GM18526 (cell line): ENCODE measurements around the gene AZGP1.

ENCODE experiments used
- POLR2A ChIP-seq: IDR thresholded peaks from 3 replicates; pipeline ENCODE4 v1.6.1; 2011; ENCODE audit not compliant: insufficient read length; ENCODE audit errors: extremely low read depth

Gene AZGP1

DNA sequence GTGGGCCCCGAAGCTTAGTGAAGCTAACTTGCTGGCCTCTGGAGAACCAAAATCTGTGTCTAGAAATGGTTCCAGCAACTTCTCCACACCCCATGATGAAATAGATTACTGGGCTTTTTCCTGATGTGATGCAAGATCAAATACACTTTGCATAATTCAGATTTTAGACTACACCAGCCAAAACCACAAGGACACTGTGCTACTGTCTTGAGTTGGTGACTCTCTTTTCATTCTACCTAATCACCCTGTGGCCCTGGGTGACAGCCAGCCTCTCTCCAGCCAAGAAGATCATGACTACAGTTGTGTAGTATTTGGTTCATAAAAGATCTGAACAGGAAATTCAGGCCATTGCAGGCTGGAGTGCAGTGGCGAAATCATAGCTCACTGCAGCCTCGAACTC, 22.2 kb downstream of the AZGP1 start:
- no peak for TF ChIP-seq POLR2A

GRCh38 chr7:99949645-99950228, 26.1 kb downstream of the AZGP1 start:
- no peak for TF ChIP-seq POLR2A

DNA sequence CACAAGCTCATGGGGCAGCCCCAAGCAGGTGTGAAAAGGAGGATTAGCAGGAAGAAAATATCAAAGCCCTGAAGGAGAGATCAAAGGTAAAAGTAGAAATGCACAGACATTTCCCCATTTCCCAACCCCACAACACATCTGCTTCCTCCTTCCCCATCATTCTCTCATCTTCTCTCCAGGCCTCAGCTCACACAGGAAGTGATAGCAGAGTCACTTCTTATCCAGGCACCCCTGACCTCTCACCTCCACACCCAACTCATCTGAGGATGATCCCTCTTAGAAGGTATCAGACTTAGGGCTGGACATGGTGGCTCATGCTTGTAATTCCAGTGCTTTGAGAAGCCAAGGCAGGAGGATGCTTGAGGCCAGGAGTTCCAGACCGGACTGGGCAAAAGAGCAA, 28.2 kb downstream of the AZGP1 start:
- TF ChIP-seq POLR2A, result no peak

DNA sequence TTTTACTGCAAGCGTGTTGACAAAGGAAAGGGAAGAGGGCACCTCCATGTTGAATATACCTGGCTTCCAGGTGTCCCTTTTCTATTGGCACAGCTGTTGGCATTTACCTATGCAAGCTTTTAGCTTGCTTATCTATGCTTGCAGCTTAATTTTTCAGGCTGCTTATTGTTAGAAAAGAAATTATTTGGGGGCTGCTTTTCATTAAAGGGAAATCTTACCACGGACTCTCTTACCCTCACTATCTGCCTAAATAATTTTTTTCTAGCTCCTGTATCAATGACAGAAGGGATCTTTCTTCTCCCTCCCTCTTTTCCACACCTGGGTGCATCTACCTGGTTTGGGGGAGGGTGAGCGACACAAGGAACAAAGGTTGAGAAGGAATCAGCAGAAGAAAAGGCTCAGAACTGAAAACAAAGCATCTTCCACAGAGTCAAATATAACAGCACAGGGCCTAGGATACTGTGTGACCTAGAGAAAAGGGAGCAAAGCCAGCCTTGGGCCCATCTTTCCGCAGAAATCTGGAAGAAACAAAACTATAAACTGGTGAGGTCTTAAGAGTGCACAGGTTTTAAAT, 31.2 kb downstream of the AZGP1 start:
- no peak for TF ChIP-seq POLR2A

GRCh38 chr7:99943641-99944496, 32.0 kb downstream of the AZGP1 start:
- TF ChIP-seq POLR2A, result no peak

DNA sequence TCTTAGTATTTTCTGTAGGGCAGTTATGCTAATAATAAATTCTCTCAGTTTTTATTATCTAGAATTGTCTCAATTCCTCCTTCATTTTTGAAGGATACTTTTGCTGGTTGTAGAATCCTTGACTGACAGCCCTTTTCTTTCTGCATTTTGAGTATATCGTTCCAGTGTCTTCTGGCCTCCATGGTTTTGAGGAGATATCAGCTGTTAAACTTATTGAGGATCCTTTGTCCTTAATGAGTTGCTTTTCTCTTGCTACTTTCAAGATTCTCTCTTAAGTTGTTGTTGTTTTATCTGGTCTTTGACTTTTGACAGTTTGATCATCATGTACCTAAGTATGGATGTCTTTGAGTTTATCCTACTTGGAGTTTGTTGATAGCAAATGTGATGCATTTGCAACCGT, 37.5 kb downstream of the AZGP1 start:
- no peak for TF ChIP-seq POLR2A

- TF ChIP-seq POLR2A, result no peak
These were observed 45.5 kb downstream of the AZGP1 start for GRCh38 chr7:99930376-99930775.

GRCh38 chr7:99929730-99930053, 46.1 kb downstream of the AZGP1 start:
- TF ChIP-seq POLR2A, result no peak

DNA sequence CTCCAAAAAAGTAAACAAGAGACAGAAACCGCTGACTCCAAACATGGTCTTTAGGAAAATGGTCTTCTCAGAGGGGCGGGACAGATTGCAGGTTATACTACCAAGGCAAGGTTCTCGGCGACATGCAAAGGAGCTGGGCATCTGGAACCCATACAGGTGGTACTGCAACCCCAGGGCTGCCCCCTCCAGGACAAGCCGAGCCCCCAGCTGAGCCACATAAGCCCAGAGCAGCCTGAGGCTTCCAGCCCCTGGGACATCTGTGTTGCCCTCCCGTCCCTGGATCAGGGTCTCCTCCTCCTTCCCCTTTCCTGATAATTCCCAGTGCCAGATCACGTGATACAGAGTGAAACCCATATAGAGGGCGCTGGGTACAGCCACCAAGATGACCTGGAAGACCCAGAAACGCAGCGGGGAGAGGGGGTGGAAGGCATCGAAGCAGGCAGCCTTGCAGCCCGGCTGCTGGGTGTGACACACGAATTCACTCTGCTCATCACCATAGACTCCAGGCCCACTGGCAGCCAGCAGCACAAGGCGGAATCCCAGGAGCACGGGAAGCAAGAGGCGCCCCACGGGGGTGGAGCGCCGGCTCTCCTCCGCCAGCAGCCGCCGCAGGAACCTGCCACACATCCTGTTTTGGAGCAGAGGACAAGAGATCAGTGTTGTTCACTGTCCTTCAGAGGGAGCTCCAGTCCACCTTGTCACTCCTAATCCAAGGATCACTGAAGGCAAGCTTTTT, 46.7 kb downstream of the AZGP1 start, which contains the start of gene GJC3:
Gene GJC3 (minus strand): TSS at position 627 of the 736 bp plus-strand sequence. CDS start 0 bp downstream, at position 627.
- no peak for TF ChIP-seq POLR2A

DNA sequence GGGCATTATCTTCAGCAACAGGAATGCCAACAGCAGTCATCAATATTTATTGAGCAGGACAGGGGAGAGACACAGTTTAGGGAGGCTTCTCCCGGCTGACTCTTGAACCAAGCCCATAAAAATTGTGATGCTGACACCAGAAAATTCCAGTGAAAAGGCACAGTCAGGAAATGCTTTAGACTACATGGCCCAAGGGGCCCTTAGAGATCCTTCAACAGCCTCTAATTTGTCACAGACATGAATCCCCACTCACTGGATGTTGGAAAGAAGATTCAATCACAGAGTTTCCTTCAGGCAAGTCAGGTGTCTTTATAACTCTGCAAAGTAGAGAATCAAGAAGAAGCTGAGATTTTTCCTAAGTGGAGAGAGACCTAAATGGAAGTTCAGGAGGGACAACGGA, 47.6 kb downstream of the AZGP1 start:
- no peak for TF ChIP-seq POLR2A

- no peak for TF ChIP-seq POLR2A
These were observed 48.3 kb downstream of the AZGP1 start for GRCh38 chr7:99927536-99927935.

DNA sequence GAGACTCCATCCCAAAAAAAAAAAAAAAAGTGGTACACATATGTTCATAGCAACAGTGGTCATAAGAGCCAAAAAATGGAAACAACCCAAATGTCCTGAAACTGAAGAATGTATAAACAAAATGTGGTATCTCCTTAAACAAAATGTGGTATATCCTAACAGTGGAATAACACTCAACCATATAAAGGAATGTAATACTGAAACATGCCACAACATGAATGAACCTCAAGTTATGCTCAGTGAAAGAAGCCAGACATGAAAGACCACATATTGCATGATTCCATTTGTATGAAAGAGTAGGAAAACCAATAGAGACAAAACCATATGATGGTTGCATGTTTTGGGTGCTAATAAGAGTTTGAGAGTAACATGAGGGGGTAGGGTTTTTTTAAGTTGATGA, 49.5 kb downstream of the AZGP1 start:
- TF ChIP-seq POLR2A, result no peak

- TF ChIP-seq POLR2A, result no peak
These were observed 52.6 kb downstream of the AZGP1 start for GRCh38 chr7:99923200-99923599.

- no peak for TF ChIP-seq POLR2A
These were observed 55.7 kb downstream of the AZGP1 start for GRCh38 chr7:99920149-99920548.

DNA sequence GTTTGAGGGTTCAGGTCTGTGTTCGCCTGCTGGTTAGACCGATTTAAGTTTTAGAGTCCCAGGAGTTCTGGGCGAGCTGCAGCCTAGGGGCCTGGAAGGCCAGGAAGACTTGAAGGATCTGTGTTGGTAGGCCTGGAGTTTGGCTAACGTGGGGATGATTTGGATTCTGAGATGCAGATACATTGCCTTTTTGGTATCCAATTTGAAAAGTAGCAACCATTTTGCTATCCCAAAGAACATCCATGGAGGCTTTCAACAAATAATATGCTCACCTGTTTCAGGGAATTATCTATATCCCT, 56.1 kb downstream of the AZGP1 start:
- no peak for TF ChIP-seq POLR2A
